ENCODE data around the gene PFKFB1. TPM values are rescaled to one million over a fixed set of nuclear protein-coding genes. Genes with fewer than 3 reads are reported as not detected.

Gene PFKFB1
- total RNA-seq, 1 donor from 2014 or later: 0.17 TPM

- Histone ChIP-seq H4K20me1 (ENCODE audit: low read depth) (no peaks in the 10 kb centered on the region), H3F3A (ENCODE audit: low read depth) (no peaks in the 10 kb centered on the region), H3K9ac (no peak overlapping the region), H3K27ac (no peak overlapping the region), H2AFZ (replicated peaks) (no peak overlapping the region), H3K4me1 (no peaks in the 10 kb centered on the region), H3K4me2 (no peak overlapping the region), H3K27me3 (no peaks in the 10 kb centered on the region), H3K4me3 (no peak overlapping the region), H3K79me2 (ENCODE audit: low read depth) (no peaks in the 10 kb centered on the region), H3K9me3 (ENCODE audit: low read depth) (no peaks in the 10 kb centered on the region), H3K36me3 (no peaks in the 10 kb centered on the region)
- TF ChIP-seq CTCF (IDR thresholded peaks at IDR 0.05): no peak
- TF ChIP-seq EZH2phosphoT487 (IDR thresholded peaks at IDR 0.05): no peak
- TF ChIP-seq EZH2 (IDR thresholded peaks at IDR 0.05): no peak
- H3K4me3 Mint-ChIP-seq: no peak overlapping the region
- H3K27ac Mint-ChIP-seq: no peak overlapping the region
- no peaks in the 10 kb centered on the region for H3K9me3 Mint-ChIP-seq
- no peak for DNase-seq (ENCODE audit: low spot score)
- H3K4me1 Mint-ChIP-seq: no peaks in the 10 kb centered on the region
- peaks cover under 1% of the 10 kb centered on the region for H3K27me3 Mint-ChIP-seq (ENCODE audit: insufficient read depth, low read depth)
- no peaks in the 10 kb centered on the region for H3K36me3 Mint-ChIP-seq
Observed at GRCh38 chrX:55028040-55028439, 34.1 kb upstream of the PFKFB1 start.

GRCh38 chrX:55026840-55027239 is 32.9 kb upstream of the PFKFB1 start:
- Mint-ChIP-seq H3K27ac (no peak overlapping the region), H3K27me3 (ENCODE audit: insufficient read depth, low read depth) (peaks cover 2% of the 10 kb centered on the region), H3K4me3 (no peak overlapping the region), H3K36me3 (no peaks in the 10 kb centered on the region), H3K4me1 (no peaks in the 10 kb centered on the region), H3K9me3 (no peaks in the 10 kb centered on the region)
- TF ChIP-seq EZH2phosphoT487 (IDR thresholded peaks at IDR 0.05) (no peak), CTCF (IDR thresholded peaks at IDR 0.05) (no peak), EZH2 (IDR thresholded peaks at IDR 0.05) (no peak)
- H4K20me1 ChIP-seq (ENCODE audit: low read depth): no peaks in the 10 kb centered on the region
- no peaks in the 10 kb centered on the region for H3F3A ChIP-seq (ENCODE audit: low read depth)
- no peak overlapping the region for H3K27ac ChIP-seq
- H3K27me3 ChIP-seq: no peaks in the 10 kb centered on the region
- no peaks in the 10 kb centered on the region for H3K9me3 ChIP-seq (ENCODE audit: low read depth)
- no peak for DNase-seq (ENCODE audit: low spot score)
- H2AFZ ChIP-seq (replicated peaks): no peak overlapping the region
- H3K36me3 ChIP-seq: no peaks in the 10 kb centered on the region
- H3K9ac ChIP-seq: no peak overlapping the region
- no peaks in the 10 kb centered on the region for H3K4me1 ChIP-seq
- H3K4me3 ChIP-seq: no peak overlapping the region
- H3K79me2 ChIP-seq (ENCODE audit: low read depth): no peaks in the 10 kb centered on the region
- no peak overlapping the region for H3K4me2 ChIP-seq

- Histone ChIP-seq H3K4me2 (no peak overlapping the region), H3F3A (ENCODE audit: low read depth) (no peaks in the 10 kb centered on the region), H3K27me3 (no peaks in the 10 kb centered on the region), H3K9me3 (ENCODE audit: low read depth) (no peaks in the 10 kb centered on the region), H3K36me3 (no peaks in the 10 kb centered on the region), H3K27ac (no peak overlapping the region), H2AFZ (replicated peaks) (no peak overlapping the region), H3K4me3 (no peak overlapping the region), H3K4me1 (no peaks in the 10 kb centered on the region), H3K79me2 (ENCODE audit: low read depth) (no peaks in the 10 kb centered on the region), H3K9ac (no peak overlapping the region), H4K20me1 (ENCODE audit: low read depth) (no peaks in the 10 kb centered on the region)
- DNase-seq (ENCODE audit: low spot score): no peak
- TF ChIP-seq EZH2 (IDR thresholded peaks at IDR 0.05) (no peak), CTCF (IDR thresholded peaks at IDR 0.05) (no peak), EZH2phosphoT487 (IDR thresholded peaks at IDR 0.05) (no peak)
- Mint-ChIP-seq H3K36me3 (no peaks in the 10 kb centered on the region), H3K27ac (no peak overlapping the region), H3K27me3 (ENCODE audit: insufficient read depth, low read depth) (peaks cover 2% of the 10 kb centered on the region), H3K4me1 (no peaks in the 10 kb centered on the region), H3K9me3 (no peaks in the 10 kb centered on the region), H3K4me3 (no peak overlapping the region)
Observed at GRCh38 chrX:55026143-55026542, 32.2 kb upstream of the PFKFB1 start.
